ENCODE data around the gene ARHGAP5. TPM values are rescaled to one million over a fixed set of nuclear protein-coding genes. Genes with fewer than 3 reads are reported as not detected.
A peak's percentile ranks its signal among the peaks of the same experiment; 100 is the strongest.

ARHGAP5 gene
- total RNA-seq, 1 experiment from 2014 or later: 63.0 TPM

- Histone ChIP-seq H3K4me3 (ENCODE audit: low read depth in 2 of 2, low read length in 2 of 2) (peak overlapping the region; percentile 81 to 90), H3K4me1 (ENCODE audit: control insufficient read depth, insufficient read depth, low read length) (peaks cover 30% of the 10 kb centered on the region), H3K27ac (ENCODE audit: low read length) (peak overlapping the region; percentile 91), H3K27me3 (ENCODE audit: control insufficient read depth, insufficient read depth, low read length) (no peaks in the 10 kb centered on the region), H3K9me3 (ENCODE audit: control insufficient read depth, insufficient read depth, low read depth, low read length) (no peaks in the 10 kb centered on the region), H3K36me3 (ENCODE audit: control insufficient read depth, insufficient read depth, low read length) (no peaks in the 10 kb centered on the region; the same call in 1 of the 2 replicates)
- intact Hi-C loops (cut with micrococcal nuclease; ENCODE audit: unreplicated experiment): loop anchor here (10.0 kb wide), 2 partner anchors 126 to 144 kb away; partner anchors contain the start of genes RNU6-7 and RNU6-8
- DNase-seq (ENCODE audit: low read depth, low spot score): no peak
- POLR2A ChIA-PET: no interaction called here
- TF ChIP-seq TCF7L2 (IDR thresholded peaks at IDR 0.05; ENCODE audit: low read depth, low read length): no peak
- no peak for TF ChIP-seq POLR2AphosphoS5 (IDR thresholded peaks at IDR 0.05; ENCODE audit: low read depth, low read length)
- TF ChIP-seq REST (IDR thresholded peaks at IDR 0.05; ENCODE audit: insufficient read depth in 1 of 2, low read depth in 2 of 2, low read length in 1 of 2): no peak
- no peak for TF ChIP-seq CTCF (IDR thresholded peaks at IDR 0.05)
- no peak for TF ChIP-seq SIN3A (IDR thresholded peaks at IDR 0.05; ENCODE audit: borderline replicate concordance, insufficient read depth, low read depth, low read length)
- no TSS peak for BruUV-seq (replicated peaks)
- ATAC-seq: no peak
- in situ Hi-C loops (cut with HindIII; ENCODE audit: low pct_unique_long_range_greater_than_20kb, low sequenced_read_pairs): no loop called here
- CTCF ChIA-PET: no interaction called here
Observed at GRCh38 chr14:32079264-32079663, 2.2 kb downstream of the ARHGAP5 start.

GRCh38 chr14:32080001-32080510 is 3.0 kb downstream of the ARHGAP5 start:
- peaks cover 28% of the 10 kb centered on the region for H3K4me1 ChIP-seq (ENCODE audit: control insufficient read depth, insufficient read depth, low read length)
- ChIA-PET CTCF (no interaction called here), POLR2A (interaction anchor here (0.7 kb wide), 1 partner anchor 50 kb away, joined by 4 read pairs; no protein-coding TSS in a partner anchor)
- ATAC-seq (no peak), DNase-seq (ENCODE audit: low read depth, low spot score) (no peak)
- in situ Hi-C loops (cut with HindIII; ENCODE audit: low pct_unique_long_range_greater_than_20kb, low sequenced_read_pairs): no loop called here
- TF ChIP-seq REST (IDR thresholded peaks at IDR 0.05; ENCODE audit: insufficient read depth in 1 of 2, low read depth in 2 of 2, low read length in 1 of 2): no peak
- intact Hi-C loops (cut with micrococcal nuclease; ENCODE audit: unreplicated experiment): no loop called here
- H3K27me3 ChIP-seq (ENCODE audit: control insufficient read depth, insufficient read depth, low read length): no peaks in the 10 kb centered on the region
- no peak overlapping the region for H3K27ac ChIP-seq (ENCODE audit: low read length)
- no peak overlapping the region; a peak in 1 of 4 replicates for H3K4me3 ChIP-seq (ENCODE audit: low read depth in 2 of 2, low read length in 2 of 2)
- H3K9me3 ChIP-seq (ENCODE audit: control insufficient read depth, insufficient read depth, low read depth, low read length): no peaks in the 10 kb centered on the region
- no TSS peak for BruUV-seq (replicated peaks)
- H3K36me3 ChIP-seq (ENCODE audit: control insufficient read depth, insufficient read depth, low read length): no peaks in the 10 kb centered on the region; the same call in 1 of the 2 replicates

Measured in Panc1 (cell line).